GM10266 (cell line): Measurements from ENCODE around the gene IL23R.

ENCODE experiments used
- DNase-seq: peaks from one replicate; pipeline ENCODE4 v3.0.0; 2012; ENCODE audit errors: extremely low spot score
- CTCF ChIP-seq: IDR thresholded peaks from 2 replicates; pipeline ENCODE4 v1.5.1; 2012; ENCODE audit warnings: mild to moderate bottlenecking, low read depth; ENCODE audit not compliant: control insufficient read depth, insufficient read depth; ENCODE audit errors: missing control alignments

IL23R gene

GRCh38 chr1:67126974-67127373 lies 39.3 kb upstream of the IL23R start:
- no peak for DNase-seq
- TF ChIP-seq CTCF: no peak

- no peak for TF ChIP-seq CTCF
- no peak for DNase-seq
These were observed 35.6 kb upstream of the IL23R start for GRCh38 chr1:67130673-67131072.

GRCh38 chr1:67133177-67133576 lies 33.1 kb upstream of the IL23R start:
- DNase-seq: no peak
- no peak for TF ChIP-seq CTCF

GRCh38 chr1:67134695-67135094 lies 31.6 kb upstream of the IL23R start, which contains the start of gene C1orf141:
Gene C1orf141 (minus strand): TSS chr1:67134970. CDS start chr1:67127240, 7,730 bp downstream.
- DNase-seq: no peak
- no peak for TF ChIP-seq CTCF

GRCh38 chr1:67135354-67135753 lies 30.9 kb upstream of the IL23R start:
- TF ChIP-seq CTCF: no peak
- DNase-seq: no peak

GRCh38 chr1:67137307-67137753 lies 28.9 kb upstream of the IL23R start:
- TF ChIP-seq CTCF: no peak
- no peak for DNase-seq

GRCh38 chr1:67138813-67139499 lies 27.3 kb upstream of the IL23R start:
- DNase-seq: no peak
- no peak for TF ChIP-seq CTCF
